MM.1S (cell line): ENCODE data around the gene ATG16L2.
"Not testable (repeated sequence)": the region's sequence is repeated elsewhere in the genome, so short reads cannot be mapped to it uniquely, and the experiment has no call there.

Experiments used
- DNase-seq: peaks from one replicate; pipeline ENCODE4 v3.0.0-alpha.2; 2015
- H2AFZ ChIP-seq: fragments of 300-600 bp; sonication (generic); 2 replicates; pipeline ENCODE4 v1.6.0; 2016; ENCODE audit warnings: antibody characterized with exemption, low read length
- H3F3A ChIP-seq: fragments of 300-600 bp; sonication (generic); 2 replicates; pipeline ENCODE4 v1.6.1; 2016; ENCODE audit warnings: mild to moderate bottlenecking, antibody characterized with exemption, low read length, moderate library complexity, mixed read lengths; ENCODE audit not compliant: insufficient read depth
- H3K27ac ChIP-seq: fragments of 300-600 bp; sonication (generic); 2 replicates; pipeline ENCODE4 v1.5.1; 2016; ENCODE audit warnings: mild to moderate bottlenecking, low read length
- H3K27me3 ChIP-seq: fragments of 300-600 bp; sonication (generic); replicated peaks from 2 replicates; pipeline ENCODE4 v1.6.0; 2016; ENCODE audit warnings: low read length; ENCODE audit not compliant: insufficient read depth
- H3K36me3 ChIP-seq: fragments of 300-600 bp; sonication (generic); replicated peaks from 2 replicates; pipeline ENCODE4 v1.6.1; 2016; ENCODE audit warnings: mild to moderate bottlenecking, low read length, mixed read lengths; ENCODE audit not compliant: insufficient read depth
- H3K4me1 ChIP-seq: fragments of 300-600 bp; sonication (generic); 2 replicates; pipeline ENCODE4 v1.6.1; 2016; ENCODE audit warnings: low read length, mixed read lengths
- H3K4me2 ChIP-seq: fragments of 300-600 bp; sonication (generic); 2 replicates; pipeline ENCODE4 v1.6.0; 2016; ENCODE audit warnings: low read depth, low read length
- H3K4me3 ChIP-seq: fragments of 300-600 bp; sonication (generic); 2 replicates; pipeline ENCODE4 v1.5.1; 2016; ENCODE audit warnings: low read length, mixed read lengths
- H3K79me2 ChIP-seq: fragments of 300-600 bp; sonication (generic); 2 replicates; pipeline ENCODE4 v1.6.1; 2016; ENCODE audit warnings: mixed run types, low read length, mixed read lengths
- H3K9ac ChIP-seq: fragments of 300-600 bp; sonication (generic); 2 replicates; pipeline ENCODE4 v1.6.1; 2016; ENCODE audit warnings: low read length, mixed read lengths
- H3K9me2 ChIP-seq: fragments of 300-600 bp; sonication (generic); replicated peaks from 2 replicates; pipeline ENCODE4 v1.6.1; 2016; ENCODE audit warnings: mild to moderate bottlenecking, low read length, mixed read lengths; ENCODE audit not compliant: insufficient read depth
- H3K9me3 ChIP-seq: fragments of 300-600 bp; sonication (generic); replicated peaks from 2 replicates; pipeline ENCODE4 v1.6.1; 2016; ENCODE audit warnings: mild to moderate bottlenecking, low read length, mixed read lengths; ENCODE audit not compliant: insufficient read depth
- H4K20me1 ChIP-seq: fragments of 300-600 bp; sonication (generic); 2 replicates; pipeline ENCODE4 v1.6.1; 2016; ENCODE audit warnings: mild to moderate bottlenecking, low read length, moderate library complexity, mixed read lengths; ENCODE audit not compliant: insufficient read depth
- EZH2 ChIP-seq: fragments of 300-600 bp; sonication (generic); optimal IDR thresholded peaks from 2 replicates; pipeline ENCODE3; 2017; ENCODE audit warnings: low read depth, mild to moderate bottlenecking, antibody characterized with exemption, low read length, mixed read lengths
- EZH2phosphoT487 ChIP-seq: fragments of 300-600 bp; sonication (generic); IDR thresholded peaks from 2 replicates; pipeline ENCODE4 v1.6.1; 2018; ENCODE audit warnings: antibody characterized with exemption, low read length
- TF ChIP-seq, protein P1 (sequence below): fragments of 300-600 bp; sonication (generic); IDR thresholded peaks from 2 replicates; pipeline ENCODE4 v1.5.1; 2016; ENCODE audit warnings: antibody characterized with exemption, low read length, mixed read lengths

Gene ATG16L2

DNA sequence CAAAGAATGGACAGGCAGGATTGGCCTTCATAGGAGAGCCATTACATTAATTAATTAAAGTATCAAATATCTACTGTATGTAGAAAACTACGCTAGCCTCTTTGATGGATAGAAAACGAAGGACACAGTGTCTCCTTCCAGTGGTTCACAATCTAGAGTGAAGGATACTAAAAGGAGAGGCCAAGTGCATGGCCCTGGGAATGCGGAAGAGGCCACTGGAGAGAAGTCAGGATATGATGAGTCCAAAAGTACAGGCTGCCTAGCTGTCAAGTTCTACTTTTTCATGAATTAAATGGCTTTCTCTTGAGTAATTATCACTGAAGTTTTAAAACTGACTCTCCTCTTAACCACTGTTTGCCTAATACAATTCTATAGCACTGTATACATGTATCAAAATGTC lies 41.9 kb downstream of the ATG16L2 start:
- Histone ChIP-seq H3K36me3 (no peaks in the 10 kb centered on the region; the same call in 1 of the 2 replicates), H4K20me1 (no peaks in the 10 kb centered on the region)

DNA sequence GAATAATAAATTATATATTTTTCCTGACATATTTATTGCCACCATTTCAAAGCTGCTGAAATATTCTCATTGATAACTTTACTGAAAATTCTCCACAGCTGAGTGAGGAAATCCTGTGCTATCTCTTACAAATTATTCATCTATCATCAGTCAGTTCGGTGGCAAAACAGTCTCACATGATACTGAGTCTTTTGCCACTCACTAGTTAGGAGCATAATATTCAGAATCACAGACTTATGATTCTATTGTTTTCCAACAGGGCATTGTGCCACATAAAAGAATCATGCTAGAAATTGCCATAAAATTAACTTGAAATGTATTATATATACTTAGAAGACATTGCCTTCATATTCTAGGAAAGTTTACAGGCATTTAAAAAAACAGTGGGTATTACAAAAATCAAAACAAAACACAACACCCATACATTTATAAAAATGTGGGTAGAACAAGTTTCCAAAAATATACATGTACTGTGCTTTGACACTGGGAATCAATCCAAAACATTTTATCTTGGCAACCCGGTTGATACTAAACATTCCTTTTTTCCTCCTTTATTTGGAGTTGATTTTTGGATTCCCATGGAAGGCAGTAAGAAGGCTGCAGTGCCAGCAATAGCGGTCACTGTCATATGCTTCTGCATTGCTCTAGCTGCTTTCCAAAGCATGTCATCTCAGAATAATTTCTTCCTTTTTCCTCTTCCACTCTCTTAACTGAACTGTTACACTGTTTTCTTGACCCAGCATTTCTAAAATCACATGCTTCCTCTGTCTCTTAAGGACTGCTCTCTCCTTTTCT lies 42.5 kb downstream of the ATG16L2 start:
- Histone ChIP-seq H3K27ac (no peak overlapping the region), H3K36me3 (no peaks in the 10 kb centered on the region; the same call in 1 of the 2 replicates), H2AFZ (no peak overlapping the region), H3K9me2 (no peaks in the 10 kb centered on the region), H3K4me2 (no peak overlapping the region), H4K20me1 (no peaks in the 10 kb centered on the region), H3F3A (no peaks in the 10 kb centered on the region; the same call in 1 of the 2 replicates), H3K9ac (no peak overlapping the region), H3K4me3 (no peak overlapping the region), H3K4me1 (no peaks in the 10 kb centered on the region), H3K27me3 (no peaks in the 10 kb centered on the region), H3K79me2 (peaks cover 13% of the 10 kb centered on the region; the same call in 1 of the 2 replicates), H3K9me3 (no peaks in the 10 kb centered on the region)
- DNase-seq = no peak
- TF ChIP-seq EZH2phosphoT487 = no peak
- TF ChIP-seq, protein P1, sequence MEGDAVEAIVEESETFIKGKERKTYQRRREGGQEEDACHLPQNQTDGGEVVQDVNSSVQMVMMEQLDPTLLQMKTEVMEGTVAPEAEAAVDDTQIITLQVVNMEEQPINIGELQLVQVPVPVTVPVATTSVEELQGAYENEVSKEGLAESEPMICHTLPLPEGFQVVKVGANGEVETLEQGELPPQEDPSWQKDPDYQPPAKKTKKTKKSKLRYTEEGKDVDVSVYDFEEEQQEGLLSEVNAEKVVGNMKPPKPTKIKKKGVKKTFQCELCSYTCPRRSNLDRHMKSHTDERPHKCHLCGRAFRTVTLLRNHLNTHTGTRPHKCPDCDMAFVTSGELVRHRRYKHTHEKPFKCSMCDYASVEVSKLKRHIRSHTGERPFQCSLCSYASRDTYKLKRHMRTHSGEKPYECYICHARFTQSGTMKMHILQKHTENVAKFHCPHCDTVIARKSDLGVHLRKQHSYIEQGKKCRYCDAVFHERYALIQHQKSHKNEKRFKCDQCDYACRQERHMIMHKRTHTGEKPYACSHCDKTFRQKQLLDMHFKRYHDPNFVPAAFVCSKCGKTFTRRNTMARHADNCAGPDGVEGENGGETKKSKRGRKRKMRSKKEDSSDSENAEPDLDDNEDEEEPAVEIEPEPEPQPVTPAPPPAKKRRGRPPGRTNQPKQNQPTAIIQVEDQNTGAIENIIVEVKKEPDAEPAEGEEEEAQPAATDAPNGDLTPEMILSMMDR = no peak
- TF ChIP-seq EZH2 = no peak

More for the DNA sequence above, 41.9 kb downstream of the ATG16L2 start:
- H3K9me2 ChIP-seq = no peaks in the 10 kb centered on the region
- no peaks in the 10 kb centered on the region for H3K4me1 ChIP-seq
- no peak overlapping the region for H3K4me3 ChIP-seq
- no peaks in the 10 kb centered on the region; the same call in 1 of the 2 replicates for H3F3A ChIP-seq
- no peak overlapping the region for H3K4me2 ChIP-seq
- no peak overlapping the region for H3K9ac ChIP-seq
- no peak overlapping the region for H2AFZ ChIP-seq
- no peaks in the 10 kb centered on the region for H3K27me3 ChIP-seq
- DNase-seq = no peak
- TF ChIP-seq, protein P1 = no peak
- TF ChIP-seq EZH2phosphoT487 = no peak
- no peak overlapping the region for H3K27ac ChIP-seq
- peaks cover 13% of the 10 kb centered on the region; the same call in 1 of the 2 replicates for H3K79me2 ChIP-seq
- no peaks in the 10 kb centered on the region for H3K9me3 ChIP-seq

DNA sequence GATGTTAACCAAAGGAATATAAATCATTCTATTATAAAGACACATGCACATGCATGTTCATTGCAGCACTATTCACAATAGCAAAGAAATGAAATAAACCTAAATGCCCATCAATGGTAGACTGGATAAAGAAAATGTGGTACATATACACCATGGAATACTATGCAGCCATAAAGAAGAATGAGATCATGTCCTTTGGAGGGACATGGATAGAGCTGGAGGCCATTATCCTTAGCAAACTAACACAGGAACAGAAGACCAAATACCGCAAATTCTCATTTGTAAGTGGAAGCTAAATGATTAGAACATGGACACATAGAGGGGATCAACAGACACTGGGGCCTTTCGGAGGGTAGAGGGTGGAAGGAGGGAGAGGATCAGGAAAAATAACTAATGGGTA lies 44.1 kb downstream of the ATG16L2 start:
- H4K20me1 ChIP-seq, H3K4me2 ChIP-seq, DNase-seq, H3K9me3 ChIP-seq, H3K9ac ChIP-seq, H3K9me2 ChIP-seq, H3K4me3 ChIP-seq, H2AFZ ChIP-seq, H3K36me3 ChIP-seq, H3K27ac ChIP-seq, H3F3A ChIP-seq, H3K4me1 ChIP-seq, H3K27me3 ChIP-seq: not testable (repeated sequence)
- peaks cover 16% of the 10 kb centered on the region; the same call in 1 of the 2 replicates for H3K79me2 ChIP-seq

DNA sequence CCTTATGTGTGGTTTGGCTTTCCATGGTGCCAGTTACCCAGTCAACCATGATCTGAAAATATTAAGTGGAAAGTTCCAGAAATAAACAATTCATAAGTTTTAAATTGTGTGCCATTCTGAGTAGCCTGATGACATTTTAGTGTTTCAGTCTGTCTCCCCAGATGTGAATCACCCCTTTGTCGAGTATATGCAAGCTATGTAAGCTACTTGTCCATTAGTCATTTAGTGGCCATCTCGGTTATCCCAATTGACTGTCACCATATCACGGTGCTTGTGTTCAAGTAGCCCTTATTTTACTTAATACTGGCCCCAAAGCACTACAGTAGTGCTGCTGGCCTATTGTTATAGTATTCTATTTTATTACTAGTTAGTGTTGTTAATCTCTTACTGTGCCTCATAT lies 44.9 kb downstream of the ATG16L2 start:
- no peak overlapping the region for H2AFZ ChIP-seq
- no peak for DNase-seq
- H3K4me1 ChIP-seq = no peaks in the 10 kb centered on the region
- no peaks in the 10 kb centered on the region for H4K20me1 ChIP-seq
- no peaks in the 10 kb centered on the region; the same call in 1 of the 2 replicates for H3K36me3 ChIP-seq
- no peak overlapping the region for H3K4me3 ChIP-seq
- no peaks in the 10 kb centered on the region for H3K27me3 ChIP-seq
- TF ChIP-seq, protein P1 = no peak
- TF ChIP-seq EZH2phosphoT487 (no peak), EZH2 (no peak)
- peaks cover 14% of the 10 kb centered on the region; the same call in 1 of the 2 replicates for H3K79me2 ChIP-seq
- no peak overlapping the region for H3K4me2 ChIP-seq
- H3K9ac ChIP-seq = no peak overlapping the region
- H3K9me2 ChIP-seq = no peaks in the 10 kb centered on the region
- H3K27ac ChIP-seq = no peak overlapping the region
- H3K9me3 ChIP-seq = no peaks in the 10 kb centered on the region
- H3F3A ChIP-seq = no peaks in the 10 kb centered on the region
